CD4-positive, alpha-beta T cell treated with Interleukin-17A for 1 hour (primary cell): ENCODE data around the gene SPOCK1.

Experiments
- DNase-seq: peaks from one replicate; pipeline ENCODE4 v3.0.0-alpha.2; 2020

The SPOCK1 gene

GRCh38 chr5:137142346-137142745 lies 356.8 kb downstream of the SPOCK1 start:
- no peak for DNase-seq

- DNase-seq: no peak
Observed at GRCh38 chr5:137141779-137142178, 357.3 kb downstream of the SPOCK1 start.

- no peak for DNase-seq
Observed at GRCh38 chr5:137136991-137137632, 362.0 kb downstream of the SPOCK1 start.

GRCh38 chr5:137134920-137135532 lies 364.1 kb downstream of the SPOCK1 start:
- DNase-seq: no peak

- no peak for DNase-seq
Observed at GRCh38 chr5:137129886-137130680, 369.0 kb downstream of the SPOCK1 start.

GRCh38 chr5:137128012-137128411 lies 371.1 kb downstream of the SPOCK1 start:
- DNase-seq: no peak

GRCh38 chr5:137126829-137127228 lies 372.3 kb downstream of the SPOCK1 start:
- no peak for DNase-seq

GRCh38 chr5:137122558-137122957 lies 376.6 kb downstream of the SPOCK1 start:
- no peak for DNase-seq

- DNase-seq: no peak
Observed at GRCh38 chr5:137122075-137122474, 377.1 kb downstream of the SPOCK1 start.

GRCh38 chr5:137119321-137119720 lies 379.8 kb downstream of the SPOCK1 start:
- DNase-seq: no peak

- no peak for DNase-seq
Observed at GRCh38 chr5:137118629-137119028, 380.5 kb downstream of the SPOCK1 start.

GRCh38 chr5:137115152-137115551 lies 384.0 kb downstream of the SPOCK1 start:
- no peak for DNase-seq

GRCh38 chr5:137114529-137114928 lies 384.6 kb downstream of the SPOCK1 start:
- no peak for DNase-seq

- no peak for DNase-seq
Observed at GRCh38 chr5:137113939-137114338, 385.2 kb downstream of the SPOCK1 start.

- no peak for DNase-seq
Observed at GRCh38 chr5:137113161-137113560, 386.0 kb downstream of the SPOCK1 start.

GRCh38 chr5:137105351-137106035 lies 393.6 kb downstream of the SPOCK1 start:
- no peak for DNase-seq

- no peak for DNase-seq
Observed at GRCh38 chr5:137101544-137101943, 397.6 kb downstream of the SPOCK1 start.

- DNase-seq: no peak
Observed at GRCh38 chr5:137099651-137100050, 399.5 kb downstream of the SPOCK1 start.

GRCh38 chr5:137098663-137099062 lies 400.5 kb downstream of the SPOCK1 start:
- DNase-seq: no peak

GRCh38 chr5:137098238-137098637 lies 400.9 kb downstream of the SPOCK1 start:
- no peak for DNase-seq

- no peak for DNase-seq
Observed at GRCh38 chr5:137097203-137097602, 401.9 kb downstream of the SPOCK1 start.

GRCh38 chr5:137096149-137097103 lies 402.7 kb downstream of the SPOCK1 start:
- DNase-seq: no peak
